GM18511 (cell line): ENCODE measurements around the gene EDN2.

Experiments used
- ATAC-seq: cut with Tn5 transposase; IDR thresholded peaks from one replicate; pipeline ENCODE4 v1.9.1; 2021; ENCODE audit warnings: mild to moderate bottlenecking, moderate library complexity; ENCODE audit not compliant: unreplicated experiment

The EDN2 gene

DNA sequence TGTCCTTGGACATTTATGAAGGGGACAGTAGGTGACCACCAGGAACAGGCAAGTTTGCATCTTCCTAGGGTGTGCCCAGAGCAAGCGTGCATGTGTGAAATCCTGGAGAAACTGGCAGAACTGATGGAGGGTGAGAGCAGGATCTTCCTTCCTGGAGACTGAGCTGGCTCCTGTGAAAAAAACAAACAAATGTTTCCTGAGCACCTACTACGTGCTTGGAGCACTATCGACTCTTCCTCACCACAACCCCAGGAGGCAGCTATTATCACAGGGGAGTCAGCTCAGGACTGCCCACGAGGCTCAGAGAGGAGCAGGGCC lies 1.5 kb upstream of the EDN2 start:
- no peak for ATAC-seq

DNA sequence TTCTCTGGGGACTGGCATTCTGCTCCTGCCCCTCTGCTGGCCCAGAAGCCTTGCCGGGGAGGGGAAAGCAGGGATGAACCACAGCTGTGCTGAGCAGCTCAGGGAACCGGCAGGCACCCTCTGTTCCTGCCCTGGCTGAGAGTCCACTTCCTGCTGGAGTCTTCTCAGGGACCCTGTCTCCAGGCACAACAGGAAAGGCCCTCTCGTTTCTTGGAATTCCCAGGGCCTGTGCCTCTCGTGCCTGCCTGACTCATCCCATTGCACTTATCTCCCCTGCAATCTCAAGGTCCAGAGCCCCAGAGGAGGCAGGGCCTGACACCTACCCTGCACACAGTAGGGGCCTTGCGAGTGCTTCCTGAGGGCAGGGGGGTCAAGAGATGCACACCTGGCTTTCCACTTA lies 1.1 kb upstream of the EDN2 start:
- ATAC-seq = no peak

DNA sequence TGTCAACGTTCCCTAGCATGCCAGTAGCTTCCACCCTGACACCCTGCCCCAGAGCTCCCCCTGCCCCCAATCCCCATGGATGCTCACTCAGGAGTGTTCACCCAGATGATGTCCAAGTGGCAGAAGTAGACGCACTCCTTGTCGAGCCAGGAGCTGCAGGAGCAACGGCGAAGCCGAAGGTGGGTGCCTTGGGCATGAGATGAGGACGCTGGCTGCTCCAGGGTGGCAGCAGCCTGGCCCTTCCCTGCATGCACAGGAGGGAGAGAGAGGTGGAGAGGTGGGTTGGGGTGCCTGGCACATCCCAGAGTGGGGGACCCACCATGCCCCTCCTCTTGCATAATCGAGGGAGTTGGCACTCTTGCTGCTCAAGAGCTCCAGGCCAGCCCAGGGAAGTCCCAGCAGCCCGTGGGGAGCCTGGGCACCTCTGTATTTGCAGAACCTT lies 502 bp downstream of the EDN2 start:
- no peak for ATAC-seq

DNA sequence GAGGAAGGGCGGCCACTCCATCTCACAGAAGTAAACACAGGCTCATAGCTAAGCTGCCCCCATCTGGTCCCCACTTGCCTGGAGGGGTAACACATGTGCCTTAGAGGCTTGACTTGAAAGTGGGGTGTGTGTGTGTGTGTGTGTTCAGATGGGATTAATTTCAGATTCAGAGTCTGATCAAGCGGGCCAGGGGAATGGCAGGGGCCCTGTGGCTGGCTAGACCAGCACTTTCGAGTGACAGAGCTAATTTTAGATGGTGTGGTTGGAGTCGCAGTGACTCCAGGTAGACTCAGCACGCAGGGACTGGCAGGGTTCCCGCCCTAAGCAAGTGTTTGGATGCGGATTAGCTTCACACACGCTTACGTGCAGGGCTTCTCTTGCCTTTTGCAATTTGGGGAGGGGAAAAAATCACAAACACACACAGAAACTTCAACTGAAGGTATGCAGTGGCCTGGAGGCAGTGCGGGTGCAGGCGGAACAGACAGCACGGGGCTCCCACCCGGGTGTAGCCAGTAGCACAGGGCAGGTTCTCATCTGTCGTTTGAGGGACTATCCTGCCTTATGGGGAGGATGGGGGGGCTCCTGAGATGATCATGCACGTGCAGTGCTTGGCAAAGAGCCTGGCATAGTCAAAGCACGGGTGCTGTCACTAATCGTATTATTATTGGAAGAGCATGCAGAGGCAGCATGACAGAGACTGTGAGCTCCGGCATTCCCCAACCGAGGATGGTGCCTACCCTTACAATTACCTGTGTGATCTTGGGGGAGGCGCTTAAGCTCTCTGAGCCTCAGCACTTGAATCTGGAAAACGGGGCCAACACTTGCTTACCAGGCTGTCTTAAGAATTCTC lies 1.3 kb downstream of the EDN2 start:
- ATAC-seq = no peak

DNA sequence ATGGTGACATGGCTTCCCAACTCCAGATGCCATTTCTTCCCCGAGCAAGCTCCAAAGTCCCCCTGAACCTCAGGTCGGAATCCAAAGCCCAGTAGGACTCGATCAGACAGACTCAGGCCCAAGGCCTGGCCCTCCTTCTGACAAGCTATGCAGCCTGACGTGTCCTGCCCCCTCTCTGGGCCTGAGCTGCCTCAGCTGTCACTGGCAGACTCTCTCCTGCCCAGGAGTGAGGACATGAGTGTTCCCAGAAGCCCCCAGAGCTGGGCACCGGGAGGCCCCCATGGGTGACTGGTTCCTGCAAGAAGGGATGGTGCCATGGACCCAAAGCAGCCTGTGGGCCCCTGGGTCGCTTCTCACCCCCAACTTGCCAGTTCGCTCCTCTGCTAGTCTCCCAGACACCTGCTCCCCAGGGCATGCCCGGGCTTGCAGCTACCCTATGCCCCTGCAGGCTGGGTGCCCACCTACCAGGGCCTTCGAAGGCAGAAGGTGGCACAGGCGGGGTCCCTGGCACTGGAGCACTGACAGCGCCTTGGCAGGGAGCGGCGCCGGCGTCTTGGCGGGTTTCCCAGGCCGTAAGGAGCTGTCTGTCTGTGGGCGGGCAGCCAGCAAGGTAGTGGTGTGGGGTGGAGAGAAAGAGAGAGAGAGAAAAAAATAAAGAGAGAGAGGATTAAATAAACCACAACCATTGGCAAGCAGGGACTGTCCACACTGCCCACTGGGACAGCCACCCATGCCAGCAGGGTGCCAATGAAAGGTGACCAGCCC lies 2.3 kb downstream of the EDN2 start:
- no peak for ATAC-seq

DNA sequence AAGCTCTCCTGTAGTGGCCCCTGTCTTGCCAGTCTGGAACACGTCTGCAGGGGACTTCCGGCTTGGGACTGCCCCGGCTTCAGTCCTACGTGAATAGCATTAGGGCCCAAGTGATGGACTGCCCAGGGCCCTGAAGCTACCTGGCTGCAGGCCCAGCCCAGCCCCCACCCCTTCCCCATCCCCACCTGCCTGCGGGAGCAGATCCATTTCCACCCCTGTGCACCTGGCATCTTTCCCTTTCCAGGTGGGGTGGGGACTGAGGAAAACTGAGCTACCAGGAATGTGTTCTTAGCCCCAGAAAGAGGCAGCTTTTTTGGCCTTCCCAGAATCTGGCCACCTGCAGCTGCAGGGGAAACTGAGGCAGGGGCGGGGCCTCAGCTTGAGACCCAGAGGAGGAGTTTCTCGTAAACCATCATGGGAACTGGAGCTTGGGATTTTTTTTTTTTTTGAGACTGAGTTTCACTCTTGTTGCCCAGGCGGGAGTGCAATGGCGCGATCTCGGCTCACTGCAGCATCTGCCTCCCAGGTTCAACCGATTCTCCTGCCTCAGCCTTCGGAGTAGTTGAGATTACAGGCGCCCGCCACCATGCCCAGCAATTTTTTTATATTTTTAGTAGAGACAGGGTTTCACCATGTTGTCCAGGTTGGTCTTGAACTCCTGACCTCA lies 3.2 kb downstream of the EDN2 start:
- no peak for ATAC-seq

DNA sequence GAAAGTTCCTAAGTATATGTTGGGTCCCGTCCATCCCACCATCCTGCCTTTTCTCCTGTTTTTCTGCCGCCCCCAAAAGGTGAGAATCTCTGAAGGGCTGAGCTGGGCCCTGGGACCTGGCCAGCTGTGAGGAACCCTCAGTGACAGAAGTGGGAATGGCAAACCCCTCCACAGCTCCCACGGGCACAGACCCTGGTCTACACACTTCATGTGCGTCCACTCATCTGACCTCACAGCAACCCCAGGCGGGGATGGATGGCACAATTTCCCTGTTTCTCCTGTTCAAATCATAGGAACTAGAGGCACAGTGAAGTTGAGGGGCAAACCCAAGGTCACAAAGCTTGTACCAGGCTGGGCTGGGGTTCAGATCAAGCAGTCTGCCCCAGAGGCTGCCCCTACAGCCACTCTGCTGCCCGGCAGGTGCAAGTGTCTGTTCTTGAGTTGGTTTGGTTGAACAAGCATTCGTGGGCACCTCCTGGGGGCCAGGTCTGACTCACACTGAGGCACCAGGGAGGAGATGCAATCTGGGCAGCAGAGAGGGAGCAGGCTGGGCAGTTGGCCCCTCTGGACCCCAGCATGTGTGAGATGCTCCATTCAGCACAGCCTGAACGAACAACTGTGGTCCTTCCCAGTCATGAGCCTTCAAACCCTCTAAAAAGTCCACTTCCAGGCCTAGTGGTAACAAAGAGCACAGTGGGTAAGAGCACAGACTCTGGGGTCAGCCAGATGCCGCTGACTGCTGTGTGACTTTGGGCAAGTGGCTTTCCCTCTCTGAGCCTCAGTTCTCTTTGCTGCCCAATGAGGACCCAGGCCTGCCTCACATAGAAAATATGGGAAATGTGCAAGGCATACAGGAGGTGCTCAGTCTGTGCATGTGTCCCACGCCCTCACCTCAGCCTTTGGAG lies 4.0 kb downstream of the EDN2 start:
- ATAC-seq = no peak

DNA sequence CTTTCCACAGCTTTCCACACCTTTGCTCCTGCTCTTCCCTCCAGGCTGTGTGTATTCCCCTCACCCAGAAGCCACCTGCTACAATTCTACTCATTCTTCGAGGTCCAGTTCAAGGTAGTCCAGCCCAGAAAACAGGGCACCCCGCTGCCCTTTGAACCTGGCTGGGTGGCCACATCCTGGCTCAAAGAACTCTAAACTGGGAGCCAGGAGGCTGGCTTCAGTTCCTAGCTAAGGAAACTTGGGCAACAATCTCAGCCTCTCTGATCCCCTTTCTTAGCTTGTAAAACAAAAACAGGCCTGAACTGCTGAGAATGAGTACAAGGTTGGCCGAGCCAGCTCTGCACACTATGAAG lies 4.7 kb downstream of the EDN2 start:
- ATAC-seq = no peak

DNA sequence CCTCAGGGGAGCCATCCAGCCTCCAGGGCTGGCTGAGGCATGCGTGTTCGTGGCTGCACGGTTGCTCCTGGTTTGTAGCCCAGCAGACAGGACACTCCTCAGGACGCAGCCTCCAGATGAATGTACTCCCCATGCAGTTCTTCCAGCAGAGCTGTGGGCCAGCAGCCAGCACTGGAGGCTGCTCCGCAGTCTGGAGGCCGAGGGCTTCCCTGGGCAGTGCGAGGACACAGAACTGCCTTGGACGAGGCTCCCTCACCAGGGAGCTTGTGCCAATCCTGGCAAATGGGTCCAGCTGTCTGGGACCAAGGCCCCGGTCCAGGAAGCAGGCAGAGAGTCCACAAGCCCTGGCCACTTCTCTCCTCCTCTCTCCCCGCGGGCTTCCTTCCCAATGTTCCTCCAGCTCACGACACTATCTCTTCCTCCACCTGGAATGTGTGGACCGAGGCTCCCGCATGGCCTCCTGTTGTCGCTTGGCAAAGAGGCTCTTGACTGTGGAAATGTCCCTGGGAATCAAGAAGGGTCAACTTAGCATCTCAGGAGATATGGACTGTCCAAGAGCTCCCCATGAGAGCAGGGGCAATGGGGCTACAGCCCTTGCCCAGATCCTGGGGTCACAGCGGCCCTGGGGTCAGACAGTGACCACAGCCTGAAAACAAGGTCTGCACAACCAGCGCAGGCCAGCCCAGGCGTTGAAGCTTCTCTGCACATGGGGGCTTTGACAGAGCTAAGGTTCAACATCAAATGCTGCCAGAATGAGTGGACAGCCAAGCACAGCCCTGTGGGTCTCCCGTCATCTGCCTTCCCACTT lies 5.3 kb downstream of the EDN2 start:
- ATAC-seq = no peak

DNA sequence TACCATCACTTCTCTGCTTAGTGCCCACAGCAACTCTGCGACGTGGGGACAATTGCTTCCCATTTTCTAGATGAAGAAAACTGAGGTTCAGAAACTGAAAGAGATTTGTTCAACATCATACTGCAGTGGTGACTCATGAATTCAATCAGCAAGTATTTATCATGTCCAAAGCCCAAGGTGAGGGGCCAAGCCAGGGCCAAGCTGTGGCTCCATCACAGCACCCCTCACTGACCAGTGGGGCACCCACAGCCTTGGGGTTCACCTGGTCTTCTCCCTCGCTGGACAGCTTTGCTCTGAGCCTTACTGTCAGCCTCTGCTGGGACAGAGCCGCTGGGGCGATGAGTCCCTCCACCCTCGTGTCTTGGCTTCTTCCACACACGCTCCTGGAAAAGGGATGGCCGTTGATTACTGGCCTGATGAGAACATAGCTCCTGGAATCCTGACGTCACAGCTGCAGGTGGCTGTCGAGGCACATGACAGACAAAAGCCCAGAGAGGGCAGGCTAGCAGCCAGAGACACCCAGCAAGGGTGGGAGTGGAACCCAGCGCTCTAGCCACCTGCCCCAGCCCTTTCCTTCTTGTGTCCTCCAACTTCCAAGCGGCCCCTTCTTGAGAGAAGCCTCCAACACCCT lies 6.2 kb downstream of the EDN2 start:
- no peak for ATAC-seq

DNA sequence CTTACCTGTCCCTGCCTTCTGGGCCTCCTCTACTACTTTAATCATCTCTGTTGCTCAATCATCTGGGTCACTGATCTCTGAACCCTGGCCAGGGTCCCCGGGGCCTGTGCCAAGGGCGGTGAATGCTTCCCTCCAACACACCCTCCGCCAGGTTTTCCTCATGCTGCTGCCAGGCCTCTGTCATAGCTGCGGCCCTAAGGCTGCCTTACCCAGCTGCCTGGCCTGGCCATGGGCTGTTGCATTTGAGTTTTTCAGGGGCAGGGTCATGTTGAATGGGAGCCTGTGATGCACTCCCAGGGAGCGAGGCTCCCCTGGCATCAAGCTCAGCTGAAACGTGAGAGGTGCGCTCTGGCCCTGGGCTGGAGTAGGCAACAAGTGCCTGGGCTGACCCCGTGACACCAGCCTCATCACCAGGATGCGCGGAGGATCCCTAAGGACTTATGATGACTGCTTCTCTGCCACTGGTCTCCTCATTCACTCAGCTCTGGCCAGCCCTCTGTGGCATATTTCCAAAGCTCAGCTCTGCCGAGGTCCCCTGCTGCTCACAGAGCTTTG lies 7.6 kb downstream of the EDN2 start:
- no peak for ATAC-seq

DNA sequence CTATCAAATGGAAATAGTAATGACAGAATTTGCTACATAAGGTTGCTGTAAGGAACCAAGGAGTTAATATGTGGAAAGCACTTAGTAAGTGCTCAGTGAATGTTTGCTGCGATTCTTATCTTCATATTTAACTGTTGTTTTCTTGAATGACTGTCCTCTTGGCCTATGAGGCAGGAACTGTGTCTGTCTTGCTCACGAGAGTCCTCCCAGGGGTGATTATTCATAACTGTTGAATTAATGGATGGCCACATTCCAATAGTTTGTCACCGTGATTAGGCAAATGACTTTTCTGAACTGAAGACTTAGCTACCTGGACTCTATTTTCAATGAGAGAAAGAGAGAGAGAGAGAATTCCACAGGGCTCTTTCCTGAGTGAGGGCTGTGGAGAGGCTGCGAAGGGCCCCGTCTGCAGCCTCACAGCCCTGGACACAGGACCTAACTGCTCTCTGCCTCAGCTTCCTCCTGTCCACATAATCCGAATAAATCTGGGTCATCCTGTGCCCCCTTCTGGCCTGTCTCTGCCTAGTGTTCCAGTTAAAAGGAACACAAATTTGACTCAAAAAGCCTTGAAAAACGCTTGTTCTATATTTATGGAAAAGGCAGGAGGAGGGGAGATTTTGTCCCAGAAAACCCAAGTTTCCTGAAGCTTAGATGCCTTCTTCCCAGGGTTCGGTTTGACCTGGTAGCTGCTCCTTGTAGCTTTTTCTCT lies 8.5 kb downstream of the EDN2 start:
- ATAC-seq = no peak

DNA sequence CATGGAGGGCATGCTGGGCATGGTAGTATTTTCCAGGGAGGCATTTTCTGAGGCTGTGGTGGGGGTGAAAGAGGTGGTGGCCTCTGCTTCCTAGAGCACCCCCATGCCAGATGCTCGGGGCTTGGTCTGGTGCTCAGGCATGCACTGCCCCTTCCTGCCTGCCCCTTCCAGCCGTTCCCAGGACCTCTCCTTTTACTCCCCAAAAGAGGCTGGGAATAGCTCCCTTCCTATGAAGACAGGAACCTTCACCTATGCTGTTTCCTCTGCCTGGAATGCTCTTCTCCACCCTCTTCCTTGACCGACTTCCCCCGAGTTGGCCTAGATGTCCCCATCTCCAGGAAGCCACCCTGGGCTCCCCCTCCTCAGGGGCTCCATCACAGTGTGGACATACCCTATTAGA lies 9.1 kb downstream of the EDN2 start:
- no peak for ATAC-seq

DNA sequence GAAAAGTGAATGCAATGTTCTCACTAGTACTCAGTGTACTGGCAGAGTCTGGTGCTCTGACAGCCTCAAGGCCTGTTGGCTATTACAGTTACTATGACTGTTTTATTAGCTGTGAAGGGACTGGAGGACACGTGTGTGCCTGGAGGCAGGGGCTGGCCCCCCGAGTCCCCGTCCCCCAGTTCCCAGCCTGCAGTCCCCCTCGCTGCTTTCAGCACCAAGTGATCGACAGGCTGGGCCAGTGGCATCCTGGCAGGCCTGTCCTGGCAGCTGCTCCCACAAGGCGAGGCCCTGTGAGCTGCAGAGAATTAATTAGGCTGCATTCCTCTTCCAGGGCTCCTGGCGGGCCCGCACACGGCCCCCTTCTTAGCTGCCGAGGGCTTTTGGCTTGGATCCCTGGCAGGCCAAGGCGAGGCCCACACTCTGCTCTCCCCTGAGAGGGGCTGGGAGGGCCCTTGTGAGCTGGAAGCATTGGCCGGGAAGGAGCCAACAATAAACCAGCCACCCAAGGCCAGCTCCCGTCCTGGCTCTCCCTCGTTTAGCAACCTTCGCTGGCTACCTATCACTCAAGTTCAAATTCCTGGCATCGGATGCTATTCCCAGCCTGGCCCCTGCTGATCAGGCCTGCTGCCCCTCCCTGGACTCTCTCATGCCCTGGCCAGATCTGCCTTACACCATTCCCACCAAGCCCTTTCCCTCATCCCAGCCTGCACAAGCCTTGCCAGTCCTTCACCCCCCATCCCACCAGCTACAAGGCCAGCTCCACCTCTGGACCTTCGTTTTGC lies 9.8 kb downstream of the EDN2 start:
- no peak for ATAC-seq

DNA sequence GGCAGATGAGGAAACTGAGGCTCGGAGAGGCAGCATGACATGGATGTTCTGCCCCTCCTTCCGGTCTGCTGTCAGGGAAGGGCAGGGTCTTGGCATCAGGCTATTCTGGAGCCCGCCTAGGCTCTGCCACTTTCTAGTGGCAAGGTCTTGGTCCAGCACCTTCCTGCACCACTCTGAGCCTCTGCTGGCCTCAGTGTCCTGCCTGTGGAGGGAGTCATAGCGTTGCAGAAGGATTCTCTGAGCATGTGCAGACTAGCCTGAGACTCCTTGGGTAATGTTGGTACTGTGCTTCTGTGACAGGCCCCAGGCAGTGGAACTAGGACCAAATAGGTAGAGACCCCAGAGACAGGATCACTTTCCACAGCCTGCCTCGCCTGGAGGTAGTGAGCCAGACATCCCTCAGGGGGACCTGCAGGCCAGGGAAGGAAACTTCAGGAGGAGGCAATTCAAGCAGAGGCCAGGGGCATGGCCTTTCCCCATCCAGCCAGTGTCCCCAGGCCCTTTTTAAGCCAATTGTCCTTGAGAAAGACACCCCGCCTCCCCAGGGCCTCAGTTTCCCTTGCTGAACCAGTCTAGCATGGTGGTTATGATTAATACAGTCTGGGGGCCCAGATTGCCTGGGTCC lies 10.6 kb downstream of the EDN2 start:
- no peak for ATAC-seq

DNA sequence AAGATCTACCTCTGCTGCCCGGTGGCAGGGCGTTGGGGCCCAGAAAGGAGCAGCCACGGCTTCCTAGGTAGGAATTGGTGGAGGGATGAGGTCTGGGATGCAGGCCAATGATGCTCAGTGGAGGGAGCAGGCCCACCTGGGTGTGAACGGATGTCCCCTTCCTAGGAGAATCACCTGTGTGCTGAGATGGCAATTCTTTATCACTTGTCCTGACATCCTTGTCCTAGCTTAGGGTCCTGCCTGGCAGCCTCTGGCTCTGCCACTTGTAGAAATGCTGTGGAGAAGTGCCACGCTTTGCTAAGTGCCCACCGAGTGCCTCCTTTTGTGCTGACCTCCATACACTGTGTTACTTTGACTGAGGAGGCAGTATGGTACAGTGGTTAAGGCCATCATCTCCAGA lies 12.8 kb downstream of the EDN2 start:
- ATAC-seq = no peak

DNA sequence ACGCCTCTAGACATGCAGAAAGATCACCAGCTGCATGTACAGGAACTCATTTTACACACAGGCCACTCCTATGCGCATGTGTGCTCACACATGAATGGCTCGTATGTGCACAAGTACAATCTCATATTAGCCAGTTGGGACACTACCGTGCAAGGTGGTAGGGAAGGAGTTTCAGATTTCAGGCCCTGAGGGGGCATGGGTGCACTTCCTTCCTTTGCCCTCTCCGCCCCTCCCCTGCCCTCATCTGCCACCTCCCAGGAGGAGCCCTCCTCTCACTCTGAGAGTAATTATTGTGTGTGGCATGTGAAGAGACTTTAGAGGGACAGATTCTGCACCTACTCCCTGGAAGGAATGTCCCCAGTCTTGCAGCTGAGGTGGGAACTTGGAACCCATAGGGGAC lies 14.8 kb downstream of the EDN2 start:
- no peak for ATAC-seq
